H7 (cell line): ENCODE data around the gene NHS. TPM values are rescaled to one million over a fixed set of nuclear protein-coding genes. Genes with fewer than 3 reads are reported as not detected.

ENCODE experiments used
- DNase-seq: peaks from one replicate; pipeline ENCODE4 v3.0.0; 2012
- H3K27me3 ChIP-seq: 2 replicates; pipeline ENCODE4 v1.6.0; 2011; ENCODE audit warnings: mild to moderate bottlenecking, low read length; ENCODE audit not compliant: control insufficient read depth, insufficient read depth
- H3K36me3 ChIP-seq: replicated peaks from 2 replicates; pipeline ENCODE4 v1.5.1; 2011; ENCODE audit warnings: low read length; ENCODE audit not compliant: control insufficient read depth, insufficient read depth
- H3K4me3 ChIP-seq: 2 replicates; pipeline ENCODE4 v1.5.1; 2011; ENCODE audit warnings: low read depth, mild to moderate bottlenecking, control low read depth, low read length, moderate library complexity; ENCODE audit not compliant: insufficient read depth
- total RNA-seq: library from RNA; depleted of rRNA; stranded (reverse); fragments of >200 nt; shearing (Covaris generic); gene quantifications from 2 replicates; pipeline ENCODE4 v1.2.3, GENCODE V29; 2014

NHS gene
- total RNA-seq, 1 experiment from 2014 or later: 5.2 TPM

- Histone ChIP-seq H3K27me3 (peaks cover 43% of the 10 kb centered on the region), H3K36me3 (no peaks in the 10 kb centered on the region), H3K4me3 (peak overlapping the region; percentile 39)
- DNase-seq: peak; percentile 76
Observed at GRCh38 chrX:17655211-17656034, 280.4 kb downstream of the NHS start.

GRCh38 chrX:17656035-17656418 lies 281.0 kb downstream of the NHS start:
- DNase-seq: peak; percentile 83
- H3K36me3 ChIP-seq: no peaks in the 10 kb centered on the region
- peaks cover 43% of the 10 kb centered on the region for H3K27me3 ChIP-seq
- H3K4me3 ChIP-seq: peak overlapping the region; percentile 39

DNA sequence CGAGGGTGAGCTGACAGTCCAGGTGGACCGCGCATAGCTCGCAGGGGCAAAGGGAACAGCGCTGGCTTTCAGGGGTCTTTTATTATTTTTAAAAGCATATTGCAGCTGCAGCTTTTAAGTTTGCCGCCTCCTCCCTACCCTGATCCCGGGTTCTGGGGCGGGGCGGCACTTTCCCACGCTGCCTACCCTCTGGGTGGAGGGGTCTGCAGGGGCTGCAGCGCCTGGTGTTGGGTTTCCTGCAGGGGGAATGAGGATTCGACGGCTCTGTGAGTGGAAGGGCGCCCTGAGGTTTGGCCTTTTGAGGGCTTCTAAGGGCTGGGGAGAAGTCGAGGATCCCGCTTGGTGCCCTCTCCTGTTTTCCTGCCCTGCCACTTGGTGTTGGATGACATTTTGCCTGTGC lies 281.6 kb downstream of the NHS start:
- Histone ChIP-seq H3K4me3 (peak overlapping the region; percentile 39; the same call in 1 of the 2 replicates), H3K36me3 (no peaks in the 10 kb centered on the region), H3K27me3 (peaks cover 43% of the 10 kb centered on the region)
- peak; percentile 66 for DNase-seq

DNA sequence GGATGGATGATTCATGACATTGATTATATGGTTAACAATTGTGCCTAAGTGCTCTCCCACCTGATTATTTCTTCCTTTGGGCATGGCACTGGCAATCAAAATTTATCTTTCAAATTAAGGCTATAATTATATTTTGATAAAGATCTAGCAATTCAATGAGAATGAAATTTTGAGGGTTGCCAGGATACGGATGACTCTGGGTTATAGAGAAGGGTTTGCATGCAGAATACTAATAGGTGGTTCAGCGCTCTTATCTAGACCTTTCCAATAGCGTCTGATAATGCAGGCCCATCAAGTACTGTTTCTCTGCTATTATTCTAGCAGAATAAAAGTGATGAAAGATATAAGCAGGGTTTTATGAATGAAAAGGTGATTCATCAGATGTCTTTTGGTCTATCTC lies 287.4 kb downstream of the NHS start:
- Histone ChIP-seq H3K27me3 (peaks cover 5% of the 10 kb centered on the region), H3K4me3 (no peak overlapping the region)

GRCh38 chrX:17668929-17669328 lies 293.9 kb downstream of the NHS start:
- Histone ChIP-seq H3K36me3 (no peaks in the 10 kb centered on the region), H3K4me3 (no peak overlapping the region), H3K27me3 (no peaks in the 10 kb centered on the region)
- no peak for DNase-seq

More for the DNA sequence above, 287.4 kb downstream of the NHS start:
- DNase-seq: no peak
- no peaks in the 10 kb centered on the region for H3K36me3 ChIP-seq

DNA sequence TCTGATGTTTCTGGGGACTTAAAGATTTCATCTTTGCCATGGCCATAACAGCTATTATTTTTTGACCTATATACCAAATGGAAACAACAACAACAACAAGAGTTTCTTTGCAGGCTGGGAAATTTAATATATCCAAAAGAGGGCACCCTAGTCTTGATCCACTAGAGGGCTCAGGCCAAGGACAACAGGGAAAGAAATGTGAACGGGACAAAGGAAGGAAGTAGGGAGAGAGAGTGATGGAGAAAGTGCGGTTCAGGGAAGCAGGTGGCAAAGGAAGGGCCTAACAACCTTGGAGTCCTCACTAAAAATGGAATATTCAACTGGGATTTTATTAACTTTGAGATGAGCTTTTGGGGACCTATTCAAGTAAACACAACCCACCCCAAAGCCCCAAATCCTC lies 294.5 kb downstream of the NHS start:
- H3K4me3 ChIP-seq: no peak overlapping the region
- no peaks in the 10 kb centered on the region for H3K36me3 ChIP-seq
- no peaks in the 10 kb centered on the region for H3K27me3 ChIP-seq
- peak; percentile 40 for DNase-seq

GRCh38 chrX:17669891-17670290 lies 294.9 kb downstream of the NHS start:
- H3K27me3 ChIP-seq: no peaks in the 10 kb centered on the region
- no peaks in the 10 kb centered on the region for H3K36me3 ChIP-seq
- DNase-seq: no peak
- no peak overlapping the region for H3K4me3 ChIP-seq

DNA sequence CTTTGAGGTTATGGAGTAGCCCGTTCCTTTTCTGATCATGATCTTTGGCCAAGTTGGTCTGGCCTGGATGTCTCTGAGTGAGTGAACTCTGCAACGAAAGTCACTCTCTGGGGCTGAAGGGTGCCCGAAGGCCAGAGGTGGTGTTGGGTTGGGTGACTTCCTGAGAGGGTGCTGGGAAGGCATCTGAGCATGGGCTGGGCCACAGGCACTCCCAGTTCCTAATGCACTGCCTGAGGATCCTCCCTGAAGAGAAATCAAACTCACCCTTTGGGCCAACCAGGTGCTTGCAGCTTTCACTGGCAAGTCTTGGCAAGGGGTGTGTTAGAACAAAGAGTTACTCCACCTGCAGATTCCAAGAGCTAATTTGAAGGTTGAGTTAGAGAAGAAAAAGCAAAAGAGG lies 295.9 kb downstream of the NHS start:
- no peak overlapping the region for H3K4me3 ChIP-seq
- H3K36me3 ChIP-seq: no peaks in the 10 kb centered on the region
- H3K27me3 ChIP-seq: no peaks in the 10 kb centered on the region
- no peak for DNase-seq

DNA sequence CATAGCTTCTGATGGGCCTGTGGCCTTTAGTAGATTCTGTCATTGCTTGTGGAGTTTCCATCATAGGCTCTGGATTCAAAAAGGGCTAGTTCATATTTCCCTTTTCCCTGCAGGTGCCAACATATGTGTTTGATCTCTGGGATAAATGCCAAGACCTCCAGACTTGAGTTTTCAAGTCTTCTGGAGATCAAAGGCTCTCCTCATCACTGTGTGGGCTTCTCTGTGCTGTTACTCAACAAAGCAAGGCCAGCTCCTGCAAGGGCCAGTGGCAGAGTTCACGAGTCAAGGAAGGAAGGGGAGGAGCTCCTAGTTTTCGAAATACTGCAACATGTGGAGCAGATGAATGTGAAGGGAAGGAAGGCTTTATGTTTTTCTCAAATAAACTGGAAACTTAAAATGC lies 299.6 kb downstream of the NHS start:
- H3K36me3 ChIP-seq: no peaks in the 10 kb centered on the region
- DNase-seq: no peak
- no peaks in the 10 kb centered on the region for H3K27me3 ChIP-seq
- no peak overlapping the region for H3K4me3 ChIP-seq

DNA sequence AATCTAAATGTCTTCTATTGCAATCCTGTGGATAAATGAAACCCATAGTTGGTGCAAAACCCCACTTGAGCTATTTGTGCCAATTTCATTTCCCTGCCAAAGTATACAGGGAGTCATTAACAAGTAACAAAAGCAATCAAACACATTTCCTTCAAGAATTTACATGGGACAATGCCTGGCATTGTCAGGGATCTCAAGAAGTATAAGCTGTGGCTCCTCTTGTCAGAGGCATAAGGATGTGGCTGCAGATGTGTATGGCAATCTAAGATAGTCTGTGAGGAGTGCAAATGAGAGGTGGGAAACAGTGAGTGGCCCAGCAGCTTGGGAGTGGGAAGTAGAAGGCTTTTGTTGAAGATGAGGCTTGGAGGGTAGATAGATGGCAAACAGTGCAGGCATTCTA lies 304.3 kb downstream of the NHS start:
- no peaks in the 10 kb centered on the region for H3K36me3 ChIP-seq
- no peak for DNase-seq
- H3K27me3 ChIP-seq: no peaks in the 10 kb centered on the region
- no peak overlapping the region for H3K4me3 ChIP-seq

DNA sequence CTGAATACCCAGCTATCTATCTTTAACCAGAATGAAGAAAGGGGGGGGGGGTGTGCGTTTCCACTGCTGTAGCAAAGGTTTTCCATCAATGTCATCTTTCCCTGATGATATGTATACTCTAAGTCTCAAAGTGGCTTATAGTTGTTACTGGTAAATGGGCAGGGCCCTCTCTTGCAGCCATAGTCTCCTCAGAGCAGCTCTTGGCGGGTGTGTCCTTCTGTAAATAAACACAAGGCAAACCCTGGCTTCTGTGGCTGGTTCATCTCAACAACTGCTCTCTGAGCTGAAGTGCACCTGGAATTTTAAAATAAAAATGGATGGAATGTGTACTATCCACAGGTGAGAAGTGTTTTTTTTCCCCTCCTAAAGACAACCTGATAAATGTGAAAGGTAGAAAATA lies 304.8 kb downstream of the NHS start:
- Histone ChIP-seq H3K4me3 (no peak overlapping the region), H3K27me3 (no peaks in the 10 kb centered on the region), H3K36me3 (no peaks in the 10 kb centered on the region)
- no peak for DNase-seq

GRCh38 chrX:17680732-17681413 lies 305.9 kb downstream of the NHS start:
- H3K27me3 ChIP-seq: no peaks in the 10 kb centered on the region
- H3K4me3 ChIP-seq: no peak overlapping the region
- no peaks in the 10 kb centered on the region for H3K36me3 ChIP-seq
- no peak for DNase-seq

- no peak for DNase-seq
- H3K27me3 ChIP-seq: no peaks in the 10 kb centered on the region
- no peaks in the 10 kb centered on the region for H3K36me3 ChIP-seq
- H3K4me3 ChIP-seq: no peak overlapping the region
Observed at GRCh38 chrX:17682259-17682658, 307.3 kb downstream of the NHS start.

- H3K4me3 ChIP-seq: no peak overlapping the region
- no peak for DNase-seq
- H3K27me3 ChIP-seq: no peaks in the 10 kb centered on the region
- H3K36me3 ChIP-seq: no peaks in the 10 kb centered on the region
Observed at GRCh38 chrX:17685026-17685425, 310.0 kb downstream of the NHS start.

- H3K27me3 ChIP-seq: no peaks in the 10 kb centered on the region
- no peak for DNase-seq
- H3K4me3 ChIP-seq: no peak overlapping the region
- no peaks in the 10 kb centered on the region for H3K36me3 ChIP-seq
Observed at GRCh38 chrX:17687648-17688047, 312.6 kb downstream of the NHS start.
